HCT116 (cell line): ENCODE data around the gene PAPOLB. TPM values are rescaled to one million over a fixed set of nuclear protein-coding genes. Genes with fewer than 3 reads are reported as not detected.
A peak's percentile ranks its signal among the peaks of the same experiment; 100 is the strongest.

Experiments
- ATAC-seq: fragments of 200-7000 bp; cut with Tn5 transposase; 2 replicates; pipeline ENCODE4 v1.9.1; 2020; ENCODE audit warnings: mild to moderate bottlenecking, moderate library complexity
- BruUV-seq: library from RNA; stranded (reverse); fragments of 400-500 nt; replicated peaks from 2 replicates; lab custom pipeline; 2021; lab: Mats Ljungman, UMichigan
- CTCF ChIA-PET: fragments of 300-600 bp; sonication (Branson Sonifier 250); formaldehyde crosslinking; loops from one replicate; lab custom pipeline; 2021; ENCODE audit warnings: antibody characterized with exemption; lab: Charles Lee
- POLR2A ChIA-PET: fragments of 300-600, 350-600 bp; sonication (Branson Sonifier 250); formaldehyde crosslinking; loops from one replicate; lab custom pipeline; 2021; ENCODE audit warnings: antibody characterized with exemption; lab: Charles Lee
- RAD21 ChIA-PET, 2 experiments: fragments of 300-600 bp; sonication (Branson Sonifier 250); formaldehyde crosslinking; loops; one replicate each; lab custom pipeline; 2023; ENCODE audit warnings: low total read pairs in 2 of 2; ENCODE audit not compliant: uncharacterized antibody in 2 of 2, unreplicated experiment in 2 of 2, low non-redundant PET in 1 of 2; lab: Charles Lee
- DNase-seq: peaks from one replicate; pipeline ENCODE4 v3.0.0-alpha.2; 2010; ENCODE audit warnings: low read depth, low spot score
- H2AFZ ChIP-seq: fragments of 200-600 bp; shearing (Covaris generic), sonication (generic); 2 replicates; pipeline ENCODE4 v1.6.1; 2017; ENCODE audit warnings: low read depth, mixed run types, mixed read lengths, antibody characterized with exemption, low read length; ENCODE audit not compliant: poor library complexity, severe bottlenecking
- H3K27ac ChIP-seq: 2 replicates; pipeline ENCODE4 v1.5.1; 2012; ENCODE audit warnings: low read depth, low read length
- H3K27me3 ChIP-seq: fragments of 200-600 bp; sonication (generic); 2 replicates; pipeline ENCODE4 v1.6.1; 2016; ENCODE audit warnings: mixed run types, low read length, mixed read lengths; ENCODE audit not compliant: insufficient read depth
- H3K36me3 ChIP-seq, 2 experiments: fragments of 200-500 bp in 1 of 2; fragments of 200-600 bp in 1 of 2; sonication (Bioruptor generic) in 1 of 2; sonication (generic) in 1 of 2; 2 replicates each; pipeline versions ENCODE4 v1.5.1 to v1.6.1; 2014 to 2016; ENCODE audit warnings: low read length in 2 of 2, inconsistent platforms in 1 of 2, mixed read lengths in 1 of 2, mixed run types in 1 of 2; ENCODE audit not compliant: insufficient read depth in 2 of 2, control insufficient read depth in 1 of 2
- H3K4me1 ChIP-seq, 2 experiments: fragments of 200-600 bp in 1 of 2; sonication (generic) in 1 of 2; 2 replicates each; pipeline versions ENCODE4 v1.5.1 to v1.6.1; 2012 to 2017; ENCODE audit warnings: low read length in 2 of 2, inconsistent platforms in 1 of 2, mild to moderate bottlenecking in 1 of 2, mixed read lengths in 1 of 2, mixed run types in 1 of 2, moderate library complexity in 1 of 2; ENCODE audit not compliant: insufficient read depth in 2 of 2, control insufficient read depth in 1 of 2
- H3K4me2 ChIP-seq: fragments of 200-600 bp; sonication (generic); 2 replicates; pipeline ENCODE4 v1.6.1; 2017; ENCODE audit warnings: mixed run types, low read length, mixed read lengths
- H3K4me3 ChIP-seq, 2 experiments: fragments of 200-600 bp in 1 of 2; sonication (generic) in 1 of 2; replicated peaks in 1 of 2; 2 replicates each; pipeline ENCODE4 v1.5.1; 2011 to 2016; ENCODE audit warnings: low read length in 2 of 2, control low read depth in 1 of 2, low read depth in 1 of 2, mild to moderate bottlenecking in 1 of 2, mixed read lengths in 1 of 2, mixed run types in 1 of 2
- H3K79me2 ChIP-seq: fragments of 200-600 bp; sonication (generic); 2 replicates; pipeline ENCODE4 v1.6.1; 2017; ENCODE audit warnings: mild to moderate bottlenecking, mixed run types, low read length, moderate library complexity, mixed read lengths; ENCODE audit not compliant: insufficient read depth
- H3K9ac ChIP-seq: fragments of 200-600 bp; sonication (generic); 2 replicates; pipeline ENCODE4 v1.6.1; 2016; ENCODE audit warnings: low read length, mixed read lengths
- H3K9me2 ChIP-seq: fragments of 200-600 bp; sonication (generic), shearing (Covaris generic); 2 replicates; pipeline ENCODE4 v1.6.1; 2017; ENCODE audit warnings: mixed run types, mild to moderate bottlenecking, moderate library complexity; ENCODE audit not compliant: insufficient read depth
- H3K9me3 ChIP-seq, 2 experiments: fragments of 200-500 bp in 1 of 2; fragments of 200-600 bp in 1 of 2; sonication (Bioruptor generic) in 1 of 2; sonication (generic) in 1 of 2; 2 replicates each; pipeline ENCODE4 v1.6.1; 2014 to 2017; ENCODE audit warnings: low read length in 2 of 2, mixed read lengths in 2 of 2, inconsistent platforms in 1 of 2, low read depth in 1 of 2, mild to moderate bottlenecking in 1 of 2, mixed run types in 1 of 2, moderate library complexity in 1 of 2; ENCODE audit not compliant: control insufficient read depth in 1 of 2, insufficient read depth in 1 of 2
- H4K20me1 ChIP-seq: fragments of 200-600 bp; sonication (generic), shearing (Covaris generic); 2 replicates; pipeline ENCODE4 v1.6.1; 2017; ENCODE audit warnings: mixed run types, mild to moderate bottlenecking, moderate library complexity; ENCODE audit not compliant: insufficient read depth
- EGR1 ChIP-seq: IDR thresholded peaks from 2 replicates; pipeline ENCODE4 v1.6.1; 2012; ENCODE audit warnings: low read depth
- EZH2 ChIP-seq: fragments of 200-600 bp; sonication (generic); IDR thresholded peaks from 2 replicates; pipeline ENCODE4 v1.6.1; 2017; ENCODE audit warnings: antibody characterized with exemption, mixed run types
- FOSL1 ChIP-seq: IDR thresholded peaks from 2 replicates; pipeline ENCODE4 v1.6.1; 2012; ENCODE audit warnings: low read depth
- JUND ChIP-seq: IDR thresholded peaks from 2 replicates; pipeline ENCODE4 v1.6.1; 2012
- POLR2A ChIP-seq: IDR thresholded peaks from 2 replicates; pipeline ENCODE4 v1.7.0; 2011; ENCODE audit warnings: borderline replicate concordance; ENCODE audit not compliant: insufficient read depth, insufficient read length; ENCODE audit errors: extremely low read depth
- RAD21 ChIP-seq: IDR thresholded peaks from 2 replicates; pipeline ENCODE4 v1.6.1; 2012; ENCODE audit warnings: low read depth, mild to moderate bottlenecking
- SP1 ChIP-seq: IDR thresholded peaks from 2 replicates; pipeline ENCODE4 v1.6.1; 2012; ENCODE audit warnings: low read depth
- SRF ChIP-seq: IDR thresholded peaks from 2 replicates; pipeline ENCODE4 v1.6.1; 2012; ENCODE audit warnings: low read depth
- TCF7L2 ChIP-seq: IDR thresholded peaks from 2 replicates; pipeline ENCODE4 v1.7.0; 2011; ENCODE audit warnings: borderline replicate concordance, inconsistent platforms; ENCODE audit not compliant: insufficient read depth, insufficient read length; ENCODE audit errors: extremely low read depth
- YY1 ChIP-seq: IDR thresholded peaks from 2 replicates; pipeline ENCODE4 v1.6.1; 2011; ENCODE audit warnings: low read length, low read depth, moderate library complexity, mild to moderate bottlenecking; ENCODE audit not compliant: insufficient replicate concordance; ENCODE audit errors: extremely low read depth
- ZFX ChIP-seq: fragments of 450-650 bp; IDR thresholded peaks from 2 replicates; pipeline ENCODE4 v1.6.1; 2017
- intact Hi-C: fragments of 100-400 bp; cut with micrococcal nuclease; formaldehyde crosslinking; loops from 2 replicates; pipeline ENCODE4 v1.10.0; 2022
- total RNA-seq: library from RNA; stranded (reverse); gene quantifications from one replicate; pipeline ENCODE4 v1.2.1, GENCODE V29; 2021; ENCODE audit not compliant: unreplicated experiment
- TF ChIP-seq, protein P1 (sequence below): IDR thresholded peaks from 2 replicates; pipeline ENCODE4 v1.6.1; 2012
- TF ChIP-seq, protein P2 (sequence below): IDR thresholded peaks from 2 replicates; pipeline ENCODE4 v1.6.1; 2012

Gene PAPOLB
- total RNA-seq, 1 experiment from 2014 or later: 0.20 TPM

- H4K20me1 ChIP-seq: no peaks in the 10 kb centered on the region
- peaks cover 6 to 19% of the 10 kb centered on the region in 2 experiments; a peak in 3 of 4 replicates for H3K4me1 ChIP-seq
- peaks cover 4% of the 10 kb centered on the region; the same call in 1 of the 2 replicates for H3K79me2 ChIP-seq
- H3K36me3 ChIP-seq: no peaks in the 10 kb centered on the region
- no peak overlapping the region for H3K4me3 ChIP-seq
- no peak overlapping the region for H3K9ac ChIP-seq
- H3K9me2 ChIP-seq: no peaks in the 10 kb centered on the region
- H2AFZ ChIP-seq: no peak overlapping the region
- no peak overlapping the region for H3K27ac ChIP-seq
- no peak overlapping the region for H3K4me2 ChIP-seq
- DNase-seq: no peak
- H3K9me3 ChIP-seq: no peaks in the 10 kb centered on the region
- ChIA-PET RAD21 (no interaction called here), CTCF (interaction anchor here (0.8 kb wide), 1 partner anchor 28 kb away, joined by 3 read pairs; the partner anchor contains the start of gene RADIL), POLR2A (no interaction called here)
- TF ChIP-seq, protein P1, sequence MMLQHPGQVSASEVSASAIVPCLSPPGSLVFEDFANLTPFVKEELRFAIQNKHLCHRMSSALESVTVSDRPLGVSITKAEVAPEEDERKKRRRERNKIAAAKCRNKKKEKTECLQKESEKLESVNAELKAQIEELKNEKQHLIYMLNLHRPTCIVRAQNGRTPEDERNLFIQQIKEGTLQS: no peak
- no peak for ATAC-seq
- BruUV-seq: no TSS peak
- intact Hi-C loops: no loop called here
- no peaks in the 10 kb centered on the region for H3K27me3 ChIP-seq
Measured at GRCh38 chr7:4854916-4855315, 6.9 kb downstream of the PAPOLB start.

- POLR2A ChIA-PET: no interaction called here
- no TSS peak for BruUV-seq
- Histone ChIP-seq H3K9me3 (no peaks in the 10 kb centered on the region), H3K9ac (0 out of 2 replicates have a peak overlapping the region, but pooled peaks have one; percentile 3), H3K4me1 (peaks cover 6 to 19% of the 10 kb centered on the region in 2 experiments; a peak in 3 of 4 replicates), H3K27ac (peak overlapping the region; percentile 4; the same call in 1 of the 2 replicates), H3K79me2 (peaks cover 4% of the 10 kb centered on the region; the same call in 1 of the 2 replicates), H3K27me3 (no peaks in the 10 kb centered on the region)
- ATAC-seq: peak; percentile 90
- RAD21 ChIA-PET: no interaction called here
- CTCF ChIA-PET: interaction anchor here (1.1 kb wide), 1 partner anchor 32 kb away, joined by 4 read pairs; the partner anchor contains the start of gene RADIL
- TF ChIP-seq TCF7L2 (no peak), SP1 (no peak), EGR1 (0 out of 2 replicates have a peak, but pooled peaks have one; percentile 18), FOSL1 (peak; percentile 46; the same call in 1 of the 2 replicates), JUND (peak; percentile 57), POLR2A (no peak), EZH2 (no peak), SRF (no peak), RAD21 (no peak), YY1 (no peak), ZFX (no peak)
- TF ChIP-seq, protein P2, sequence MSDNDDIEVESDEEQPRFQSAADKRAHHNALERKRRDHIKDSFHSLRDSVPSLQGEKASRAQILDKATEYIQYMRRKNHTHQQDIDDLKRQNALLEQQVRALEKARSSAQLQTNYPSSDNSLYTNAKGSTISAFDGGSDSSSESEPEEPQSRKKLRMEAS: no peak
- TF ChIP-seq, all 23 proteins: peak for 3
- intact Hi-C loops: no loop called here
- Histone ChIP-seq H3K36me3 (no peaks in the 10 kb centered on the region), H3K4me2 (peak overlapping the region; percentile 69), H3K4me3 (no peak overlapping the region; a peak in 1 of 4 replicates), H3K9me2 (no peaks in the 10 kb centered on the region), H4K20me1 (no peaks in the 10 kb centered on the region), H2AFZ (no peak overlapping the region)
- peak; percentile 16 for DNase-seq
Measured at GRCh38 chr7:4851459-4852422, 10.1 kb downstream of the PAPOLB start.
